ENCODE results near the gene GMCL2. TPM values are rescaled to one million over a fixed set of nuclear protein-coding genes. Genes with fewer than 3 reads are reported as not detected.

GMCL2 gene
- total RNA-seq, 1 experiment from 2014 or later, result not detected

GRCh38 chr5:178193251-178193809 is 6.2 kb upstream of the GMCL2 start:
- ATAC-seq (peak; percentile 18), DNase-seq (peak; percentile 49)
- ChIA-PET CTCF (no interaction called here), POLR2A (ENCODE audit: unreplicated experiment) (no interaction called here)
- H3K9ac ChIP-seq (ENCODE audit: low read length), result no peak overlapping the region
- H3K4me1 ChIP-seq (ENCODE audit: insufficient read depth, low read length), result peaks cover 8% of the 10 kb centered on the region
- intact Hi-C loops (cut with micrococcal nuclease), result no loop called here
- H3K36me3 ChIP-seq (ENCODE audit: low read depth, low read length), result no peaks in the 10 kb centered on the region
- BruUV-seq (replicated peaks), result no TSS peak
- H3F3A ChIP-seq (ENCODE audit: low read length, unreplicated experiment), result no peaks in the 10 kb centered on the region
- no peak overlapping the region for H3K4me3 ChIP-seq (ENCODE audit: low read length)
- peak overlapping the region; percentile 29; the same call in 1 of the 2 replicates for H3K4me2 ChIP-seq (ENCODE audit: low read length)
- no peak overlapping the region for H3K27ac ChIP-seq (ENCODE audit: low read length)
- H2AFZ ChIP-seq (ENCODE audit: low read length), result no peak overlapping the region
- no peaks in the 10 kb centered on the region for H4K20me1 ChIP-seq (ENCODE audit: low read length)
- no peaks in the 10 kb centered on the region for H3K9me2 ChIP-seq (replicated peaks; ENCODE audit: low read length)
- no peaks in the 10 kb centered on the region for H3K9me3 ChIP-seq (ENCODE audit: low read length)
- no peaks in the 10 kb centered on the region for H3K27me3 ChIP-seq (ENCODE audit: low read length)
- no peaks in the 10 kb centered on the region for H3K79me2 ChIP-seq (ENCODE audit: low read length)
- TF ChIP-seq, protein P1, sequence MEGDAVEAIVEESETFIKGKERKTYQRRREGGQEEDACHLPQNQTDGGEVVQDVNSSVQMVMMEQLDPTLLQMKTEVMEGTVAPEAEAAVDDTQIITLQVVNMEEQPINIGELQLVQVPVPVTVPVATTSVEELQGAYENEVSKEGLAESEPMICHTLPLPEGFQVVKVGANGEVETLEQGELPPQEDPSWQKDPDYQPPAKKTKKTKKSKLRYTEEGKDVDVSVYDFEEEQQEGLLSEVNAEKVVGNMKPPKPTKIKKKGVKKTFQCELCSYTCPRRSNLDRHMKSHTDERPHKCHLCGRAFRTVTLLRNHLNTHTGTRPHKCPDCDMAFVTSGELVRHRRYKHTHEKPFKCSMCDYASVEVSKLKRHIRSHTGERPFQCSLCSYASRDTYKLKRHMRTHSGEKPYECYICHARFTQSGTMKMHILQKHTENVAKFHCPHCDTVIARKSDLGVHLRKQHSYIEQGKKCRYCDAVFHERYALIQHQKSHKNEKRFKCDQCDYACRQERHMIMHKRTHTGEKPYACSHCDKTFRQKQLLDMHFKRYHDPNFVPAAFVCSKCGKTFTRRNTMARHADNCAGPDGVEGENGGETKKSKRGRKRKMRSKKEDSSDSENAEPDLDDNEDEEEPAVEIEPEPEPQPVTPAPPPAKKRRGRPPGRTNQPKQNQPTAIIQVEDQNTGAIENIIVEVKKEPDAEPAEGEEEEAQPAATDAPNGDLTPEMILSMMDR (conservative IDR thresholded peaks at IDR 0.05; ENCODE audit: low read depth, low read length), result no peak
- no peak for TF ChIP-seq EZH2phosphoT487 (IDR thresholded peaks at IDR 0.05; ENCODE audit: borderline replicate concordance, low read length)
- no peak for TF ChIP-seq EZH2 (IDR thresholded peaks at IDR 0.05; ENCODE audit: low read length, unreplicated experiment)

- no peaks in the 10 kb centered on the region for H3K9me2 ChIP-seq (replicated peaks; ENCODE audit: low read length)
- ChIA-PET CTCF (no interaction called here), POLR2A (ENCODE audit: unreplicated experiment) (no interaction called here)
- H3K9ac ChIP-seq (ENCODE audit: low read length), result no peak overlapping the region
- no peak overlapping the region for H3K4me3 ChIP-seq (ENCODE audit: low read length)
- ATAC-seq (no peak), DNase-seq (no peak)
- no peaks in the 10 kb centered on the region for H3K79me2 ChIP-seq (ENCODE audit: low read length)
- H3K9me3 ChIP-seq (ENCODE audit: low read length), result no peaks in the 10 kb centered on the region
- TF ChIP-seq, protein P1 (conservative IDR thresholded peaks at IDR 0.05; ENCODE audit: low read depth, low read length), result no peak
- TF ChIP-seq EZH2 (IDR thresholded peaks at IDR 0.05; ENCODE audit: low read length, unreplicated experiment), result no peak
- no peak for TF ChIP-seq EZH2phosphoT487 (IDR thresholded peaks at IDR 0.05; ENCODE audit: borderline replicate concordance, low read length)
- no TSS peak for BruUV-seq (replicated peaks)
- H3K36me3 ChIP-seq (ENCODE audit: low read depth, low read length), result no peaks in the 10 kb centered on the region
- H3K4me2 ChIP-seq (ENCODE audit: low read length), result peak overlapping the region; percentile 29; the same call in 1 of the 2 replicates
- no peaks in the 10 kb centered on the region for H4K20me1 ChIP-seq (ENCODE audit: low read length)
- H2AFZ ChIP-seq (ENCODE audit: low read length), result no peak overlapping the region
- H3K27me3 ChIP-seq (ENCODE audit: low read length), result no peaks in the 10 kb centered on the region
- H3K4me1 ChIP-seq (ENCODE audit: insufficient read depth, low read length), result peaks cover 8% of the 10 kb centered on the region
- no peaks in the 10 kb centered on the region for H3F3A ChIP-seq (ENCODE audit: low read length, unreplicated experiment)
- intact Hi-C loops (cut with micrococcal nuclease), result no loop called here
- H3K27ac ChIP-seq (ENCODE audit: low read length), result no peak overlapping the region; the same call in 1 of the 2 replicates
Observed at GRCh38 chr5:178192787-178193186, 5.6 kb upstream of the GMCL2 start.

DNA sequence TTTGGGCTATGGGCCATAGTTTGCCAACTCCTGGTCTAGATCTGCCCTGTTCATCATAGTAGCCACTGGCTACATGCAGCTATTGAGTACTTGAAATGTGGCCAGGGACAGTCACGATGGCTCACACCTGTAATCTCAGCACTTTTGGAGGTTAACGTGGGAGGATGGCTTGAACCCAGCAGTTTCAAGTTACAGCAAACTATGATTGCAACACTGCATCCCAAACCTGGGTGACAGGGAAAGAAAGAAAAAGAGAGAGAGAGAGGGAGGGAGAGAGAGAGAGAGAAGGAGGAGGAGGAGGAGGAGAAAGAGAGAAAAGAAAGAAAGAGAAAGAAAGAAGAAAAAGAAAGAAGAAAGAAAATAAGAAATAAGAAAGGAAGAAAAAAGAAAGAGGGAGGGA is 5.1 kb upstream of the GMCL2 start:
- Histone ChIP-seq H3K9me2 (replicated peaks; ENCODE audit: low read length) (no peaks in the 10 kb centered on the region), H3K4me1 (ENCODE audit: insufficient read depth, low read length) (peaks cover 8% of the 10 kb centered on the region), H3K4me2 (ENCODE audit: low read length) (no peak overlapping the region), H3K27me3 (ENCODE audit: low read length) (no peaks in the 10 kb centered on the region), H4K20me1 (ENCODE audit: low read length) (no peaks in the 10 kb centered on the region), H3K9me3 (ENCODE audit: low read length) (no peaks in the 10 kb centered on the region), H3K36me3 (ENCODE audit: low read depth, low read length) (no peaks in the 10 kb centered on the region), H3K4me3 (ENCODE audit: low read length) (no peak overlapping the region), H3K9ac (ENCODE audit: low read length) (no peak overlapping the region), H3K27ac (ENCODE audit: low read length) (no peak overlapping the region), H3F3A (ENCODE audit: low read length, unreplicated experiment) (no peaks in the 10 kb centered on the region), H3K79me2 (ENCODE audit: low read length) (no peaks in the 10 kb centered on the region), H2AFZ (ENCODE audit: low read length) (no peak overlapping the region)
- TF ChIP-seq EZH2phosphoT487 (IDR thresholded peaks at IDR 0.05; ENCODE audit: borderline replicate concordance, low read length) (no peak), EZH2 (IDR thresholded peaks at IDR 0.05; ENCODE audit: low read length, unreplicated experiment) (no peak)
- TF ChIP-seq, protein P1 (conservative IDR thresholded peaks at IDR 0.05; ENCODE audit: low read depth, low read length), result no peak
- DNase-seq (peak; percentile 95), ATAC-seq (peak; percentile 84)
- intact Hi-C loops (cut with micrococcal nuclease), result no loop called here
- CTCF ChIA-PET, result no interaction called here
- POLR2A ChIA-PET (ENCODE audit: unreplicated experiment), result interaction anchor here (0.5 kb wide), 1 partner anchor 579 kb away, joined by 3 read pairs; no protein-coding TSS in a partner anchor
- no TSS peak for BruUV-seq (replicated peaks)
